ENCODE results near the gene KIAA0513. TPM values are rescaled to one million over a fixed set of nuclear protein-coding genes. Genes with fewer than 3 reads are reported as not detected.

The KIAA0513 gene
- total RNA-seq, 1 experiment from 2014 or later = 6.6 TPM

DNA sequence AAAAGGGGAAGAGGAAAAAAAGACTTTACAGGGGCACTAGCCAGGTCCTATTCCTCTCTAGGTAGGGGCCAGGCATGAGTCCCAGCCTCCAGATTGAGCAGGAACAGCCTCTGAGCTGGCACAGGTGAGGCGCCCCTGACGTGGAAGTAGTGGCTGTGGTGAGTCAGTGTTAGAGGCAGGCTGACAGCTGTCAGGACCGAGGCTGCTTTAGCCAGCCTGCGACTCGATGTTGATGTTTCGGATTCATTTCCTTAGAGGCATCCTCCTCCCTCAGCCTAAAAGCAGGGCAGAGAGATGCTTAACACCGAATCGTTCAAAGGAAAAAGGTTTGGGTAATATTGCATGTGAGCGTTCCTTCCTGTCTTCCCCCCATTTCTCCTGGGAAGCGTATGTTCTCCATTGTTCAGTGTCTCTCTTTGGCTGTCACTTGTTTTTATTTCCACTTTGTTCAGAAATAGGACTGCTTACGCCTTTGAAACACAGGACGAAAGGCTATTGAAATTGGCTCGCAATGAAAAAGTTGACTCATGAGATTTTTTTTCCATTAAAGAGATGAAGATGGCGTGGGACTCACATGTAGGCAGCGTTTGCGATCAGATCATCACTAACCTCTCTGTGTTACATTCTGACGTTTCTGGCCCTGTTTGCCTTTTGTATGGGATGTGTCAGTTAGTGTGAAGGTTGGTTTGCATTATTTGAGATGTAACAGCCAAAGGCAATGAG is 1.3 kb downstream of the KIAA0513 start:
- DNase-seq (ENCODE audit: low read depth, low spot score) (no peak), ATAC-seq (peak; percentile 51)
- Histone ChIP-seq H3K4me3 (replicated peaks in 1 of 2; ENCODE audit: low read depth in 1 of 2, low read length in 2 of 2) (peak overlapping the region; percentile 56 to 82), H2AFZ (ENCODE audit: low read depth, low read length, poor library complexity, severe bottlenecking) (no peak overlapping the region), H3K79me2 (ENCODE audit: insufficient read depth, low read length) (no peaks in the 10 kb centered on the region), H3K27ac (ENCODE audit: low read depth, low read length) (no peak overlapping the region), H3K9me2 (ENCODE audit: insufficient read depth) (no peaks in the 10 kb centered on the region), H3K9me3 (ENCODE audit: control insufficient read depth in 1 of 2, insufficient read depth in 1 of 2, low read depth in 1 of 2, low read length in 2 of 2) (no peaks in the 10 kb centered on the region), H3K27me3 (ENCODE audit: insufficient read depth, low read length) (peaks cover 9% of the 10 kb centered on the region; the same call in 1 of the 2 replicates), H3K36me3 (ENCODE audit: control insufficient read depth in 1 of 2, insufficient read depth in 2 of 2, low read length in 2 of 2) (no peaks in the 10 kb centered on the region), H4K20me1 (ENCODE audit: insufficient read depth) (no peaks in the 10 kb centered on the region), H3K4me1 (ENCODE audit: control insufficient read depth in 1 of 2, insufficient read depth in 2 of 2, low read length in 2 of 2) (peaks cover 28 to 39% of the 10 kb centered on the region in 2 experiments), H3K9ac (ENCODE audit: low read length) (peak overlapping the region; percentile 73; the same call in 1 of the 2 replicates), H3K4me2 (ENCODE audit: low read length) (peak overlapping the region; percentile 97)
- ChIA-PET POLR2A (interaction anchor here (1.9 to 3.2 kb wide), 2 partner anchors 8 to 18 kb away, joined by 10 to 17 read pairs; partner anchors contain the start of gene ZDHHC7), RAD21 (ENCODE audit: low non-redundant PET in 1 of 2, low total read pairs in 2 of 2, uncharacterized antibody in 2 of 2, unreplicated experiment in 2 of 2) (no interaction called here), CTCF (interaction anchor here (0.9 to 1.8 kb wide), 4 partner anchors 8 to 86 kb away, joined by 4 to 5 read pairs (median 5); no protein-coding TSS in a partner anchor)
- intact Hi-C loops (cut with micrococcal nuclease) = loop anchor here (5.0 kb wide), 1 partner anchor 58 kb away; no protein-coding TSS in a partner anchor
- TF ChIP-seq RAD21 (IDR thresholded peaks at IDR 0.05; ENCODE audit: low read depth) (no peak), EGR1 (IDR thresholded peaks at IDR 0.05; ENCODE audit: low read depth) (no peak), CEBPB (IDR thresholded peaks at IDR 0.05; ENCODE audit: low read depth) (no peak), EZH2 (IDR thresholded peaks at IDR 0.05) (no peak), YY1 (IDR thresholded peaks at IDR 0.05; ENCODE audit: extremely low read depth, insufficient replicate concordance, low read depth, low read length) (no peak), SIN3A (IDR thresholded peaks at IDR 0.05; ENCODE audit: low read depth) (no peak), ZFX (IDR thresholded peaks at IDR 0.05) (no peak), POLR2AphosphoS5 (IDR thresholded peaks at IDR 0.05; ENCODE audit: low read depth, low read length) (no peak), FOSL1 (IDR thresholded peaks at IDR 0.05; ENCODE audit: low read depth) (no peak), POLR2A (IDR thresholded peaks at IDR 0.05; ENCODE audit: borderline replicate concordance, extremely low read depth, insufficient read depth, insufficient read length) (no peak), TCF7L2 (IDR thresholded peaks at IDR 0.05; ENCODE audit: borderline replicate concordance, extremely low read depth, insufficient read depth, insufficient read length) (no peak), ZNF274 (IDR thresholded peaks at IDR 0.05; ENCODE audit: low read depth, low read length) (no peak), CTCF (IDR thresholded peaks at IDR 0.05 in 2 of 3, conservative IDR thresholded peaks at IDR 0.05 in 1 of 3; ENCODE audit: borderline replicate concordance in 1 of 3, insufficient read depth in 1 of 3, low read depth in 2 of 3, low read length in 2 of 3) (no peak), SP1 (IDR thresholded peaks at IDR 0.05; ENCODE audit: low read depth) (no peak), SRF (IDR thresholded peaks at IDR 0.05; ENCODE audit: low read depth) (no peak)
- BruUV-seq (replicated peaks) = no TSS peak
